Neural progenitor cell (in vitro differentiated cells): ENCODE measurements around the gene MS4A1. TPM values are rescaled to one million over a fixed set of nuclear protein-coding genes. Genes with fewer than 3 reads are reported as not detected.

Experiments
- DNase-seq: peaks from one replicate; pipeline ENCODE4 v3.0.0-alpha.2; 2016; ENCODE audit warnings: low spot score
- H2AFZ ChIP-seq: fragments of 200-600 bp; sonication (generic); replicated peaks from 2 replicates; pipeline ENCODE4 v1.6.1; 2016; ENCODE audit warnings: antibody characterized with exemption
- H3F3A ChIP-seq: fragments of 200-600 bp; sonication (generic); 2 replicates; pipeline ENCODE4 v1.6.1; 2016; ENCODE audit warnings: antibody characterized with exemption, low read depth
- H3K27ac ChIP-seq: fragments of 200-600 bp; sonication (generic); 2 replicates; pipeline ENCODE4 v1.5.1; 2016; ENCODE audit warnings: mild to moderate bottlenecking
- H3K27me3 ChIP-seq: fragments of 200-600 bp; sonication (generic); 2 replicates; pipeline ENCODE4 v1.6.1; 2016; ENCODE audit warnings: mild to moderate bottlenecking, moderate library complexity
- H3K36me3 ChIP-seq: fragments of 200-600 bp; sonication (generic); 2 replicates; pipeline ENCODE4 v1.5.1; 2016
- H3K4me1 ChIP-seq: fragments of 200-600 bp; sonication (generic); 2 replicates; pipeline ENCODE4 v1.6.1; 2016; ENCODE audit warnings: mixed run types
- H3K4me2 ChIP-seq: fragments of 200-600 bp; sonication (generic); 2 replicates; pipeline ENCODE4 v1.6.1; 2016
- H3K4me3 ChIP-seq: fragments of 200-600 bp; sonication (generic); 2 replicates; pipeline ENCODE4 v1.5.1; 2016
- H3K79me2 ChIP-seq: fragments of 200-600 bp; sonication (generic); 2 replicates; pipeline ENCODE4 v1.6.1; 2016; ENCODE audit warnings: low read depth
- H3K9ac ChIP-seq: fragments of 200-600 bp; sonication (generic); 2 replicates; pipeline ENCODE4 v1.6.1; 2016
- H3K9me3 ChIP-seq: fragments of 200-600 bp; sonication (generic); 2 replicates; pipeline ENCODE4 v1.5.1; 2016; ENCODE audit warnings: low read depth
- H4K20me1 ChIP-seq: fragments of 200-600 bp; sonication (generic); 2 replicates; pipeline ENCODE4 v1.6.1; 2016; ENCODE audit warnings: low read depth
- H3K27ac Mint-ChIP-seq: 3 replicates; pipeline ENCODE4 v1.8.0; 2021; ENCODE audit warnings: mixed read lengths
- H3K27me3 Mint-ChIP-seq: 2 replicates; pipeline ENCODE4 v1.8.0; 2022; ENCODE audit warnings: low read depth, mild to moderate bottlenecking, inconsistent platforms, moderate library complexity, mixed read lengths; ENCODE audit not compliant: insufficient read depth
- H3K36me3 Mint-ChIP-seq: 3 replicates; pipeline ENCODE4 v1.8.0; 2021; ENCODE audit warnings: mixed read lengths
- H3K4me1 Mint-ChIP-seq: 3 replicates; pipeline ENCODE4 v1.8.0; 2021; ENCODE audit warnings: mixed read lengths
- H3K4me3 Mint-ChIP-seq: 3 replicates; pipeline ENCODE4 v1.8.0; 2021; ENCODE audit warnings: mild to moderate bottlenecking, moderate library complexity, mixed read lengths
- H3K9me3 Mint-ChIP-seq: 3 replicates; pipeline ENCODE4 v1.8.0; 2020; ENCODE audit warnings: mixed read lengths
- EZH2 ChIP-seq: fragments of 200-600 bp; sonication (generic); IDR thresholded peaks from 2 replicates; pipeline ENCODE4 v1.6.1; 2017; ENCODE audit warnings: antibody characterized with exemption, mild to moderate bottlenecking, moderate library complexity
- EZH2phosphoT487 ChIP-seq: fragments of 200-600 bp; sonication (generic); IDR thresholded peaks from 2 replicates; pipeline ENCODE4 v1.6.1; 2017; ENCODE audit warnings: antibody characterized with exemption
- total RNA-seq: library from RNA; depleted of rRNA; stranded (reverse); fragments of >200 nt; gene quantifications from 2 replicates; pipeline ENCODE4 v1.2.3, GENCODE V29; 2015; ENCODE audit warnings: low replicate concordance
- TF ChIP-seq, protein P1 (sequence below): fragments of 200-600 bp; sonication (generic); IDR thresholded peaks from 2 replicates; pipeline ENCODE4 v1.5.1; 2017; ENCODE audit warnings: antibody characterized with exemption, mild to moderate bottlenecking

Gene MS4A1
- total RNA-seq, 1 donor from 2014 or later: not detected

DNA sequence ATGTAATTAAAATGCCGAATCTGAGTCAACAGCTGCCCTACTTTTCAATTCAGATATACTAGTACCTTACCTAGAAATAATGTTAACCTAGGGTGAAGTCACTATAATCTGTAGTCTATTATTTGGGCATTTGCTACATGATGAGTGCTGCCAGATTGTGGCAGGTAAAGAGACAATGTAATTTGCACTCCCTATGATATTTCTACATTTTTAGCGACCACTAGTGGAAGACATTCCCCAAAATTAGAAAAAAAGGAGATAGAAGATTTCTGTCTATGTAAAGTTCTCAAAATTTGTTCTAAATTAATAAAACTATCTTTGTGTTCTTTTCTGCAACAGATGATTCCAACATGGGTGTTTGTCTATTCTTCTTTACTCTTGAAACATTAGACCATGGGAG, 14.1 kb downstream of the MS4A1 start:
- no peaks in the 10 kb centered on the region for H3K36me3 ChIP-seq

DNA sequence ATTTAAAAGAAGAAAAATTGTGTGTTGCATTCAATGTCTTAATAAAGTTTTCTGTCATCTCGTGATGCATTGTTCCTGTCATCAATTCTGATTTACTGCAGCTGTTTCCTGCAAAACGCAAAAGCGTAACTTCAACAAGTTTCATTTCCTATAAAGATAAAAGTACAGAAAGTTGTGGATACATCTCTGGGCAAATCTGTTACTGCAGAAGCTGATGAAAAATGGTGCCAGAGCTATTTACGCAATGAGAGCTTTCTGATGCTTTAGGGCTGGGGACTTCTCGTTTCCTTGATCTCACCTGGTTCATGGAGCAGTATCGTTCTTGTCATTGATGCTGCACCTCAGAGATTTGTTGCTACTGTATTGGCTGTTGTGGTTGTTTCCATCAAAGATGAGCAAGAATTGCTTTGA, 21.4 kb downstream of the MS4A1 start:
- Histone ChIP-seq H3K4me3 (no peak overlapping the region), H3F3A (no peaks in the 10 kb centered on the region), H3K4me1 (no peaks in the 10 kb centered on the region), H3K9ac (no peak overlapping the region), H3K9me3 (no peaks in the 10 kb centered on the region), H2AFZ (no peak overlapping the region), H3K36me3 (no peaks in the 10 kb centered on the region), H4K20me1 (no peaks in the 10 kb centered on the region), H3K27me3 (no peaks in the 10 kb centered on the region), H3K4me2 (no peak overlapping the region), H3K27ac (no peak overlapping the region), H3K79me2 (no peaks in the 10 kb centered on the region)
- H3K36me3 Mint-ChIP-seq: no peaks in the 10 kb centered on the region
- no peaks in the 10 kb centered on the region for H3K4me1 Mint-ChIP-seq
- TF ChIP-seq EZH2phosphoT487 (no peak), EZH2 (no peak)
- TF ChIP-seq, protein P1, sequence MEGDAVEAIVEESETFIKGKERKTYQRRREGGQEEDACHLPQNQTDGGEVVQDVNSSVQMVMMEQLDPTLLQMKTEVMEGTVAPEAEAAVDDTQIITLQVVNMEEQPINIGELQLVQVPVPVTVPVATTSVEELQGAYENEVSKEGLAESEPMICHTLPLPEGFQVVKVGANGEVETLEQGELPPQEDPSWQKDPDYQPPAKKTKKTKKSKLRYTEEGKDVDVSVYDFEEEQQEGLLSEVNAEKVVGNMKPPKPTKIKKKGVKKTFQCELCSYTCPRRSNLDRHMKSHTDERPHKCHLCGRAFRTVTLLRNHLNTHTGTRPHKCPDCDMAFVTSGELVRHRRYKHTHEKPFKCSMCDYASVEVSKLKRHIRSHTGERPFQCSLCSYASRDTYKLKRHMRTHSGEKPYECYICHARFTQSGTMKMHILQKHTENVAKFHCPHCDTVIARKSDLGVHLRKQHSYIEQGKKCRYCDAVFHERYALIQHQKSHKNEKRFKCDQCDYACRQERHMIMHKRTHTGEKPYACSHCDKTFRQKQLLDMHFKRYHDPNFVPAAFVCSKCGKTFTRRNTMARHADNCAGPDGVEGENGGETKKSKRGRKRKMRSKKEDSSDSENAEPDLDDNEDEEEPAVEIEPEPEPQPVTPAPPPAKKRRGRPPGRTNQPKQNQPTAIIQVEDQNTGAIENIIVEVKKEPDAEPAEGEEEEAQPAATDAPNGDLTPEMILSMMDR: no peak
- no peaks in the 10 kb centered on the region for H3K27me3 Mint-ChIP-seq
- H3K4me3 Mint-ChIP-seq: no peak overlapping the region
- no peaks in the 10 kb centered on the region for H3K9me3 Mint-ChIP-seq
- DNase-seq: no peak
- H3K27ac Mint-ChIP-seq: no peak overlapping the region

More for the DNA sequence above, 14.1 kb downstream of the MS4A1 start:
- no peaks in the 10 kb centered on the region for H3K9me3 Mint-ChIP-seq
- H3K9ac ChIP-seq: no peak overlapping the region
- H3K9me3 ChIP-seq: no peaks in the 10 kb centered on the region
- no peak overlapping the region for H3K4me2 ChIP-seq
- no peak for TF ChIP-seq EZH2
- TF ChIP-seq EZH2phosphoT487: no peak
- TF ChIP-seq, protein P1: no peak
- H3F3A ChIP-seq: no peaks in the 10 kb centered on the region
- no peak for DNase-seq
- no peak overlapping the region for H3K27ac ChIP-seq
- H3K4me1 Mint-ChIP-seq: no peaks in the 10 kb centered on the region
- H3K27me3 Mint-ChIP-seq: no peaks in the 10 kb centered on the region
- no peaks in the 10 kb centered on the region for H4K20me1 ChIP-seq
- no peaks in the 10 kb centered on the region for H3K36me3 Mint-ChIP-seq
- no peaks in the 10 kb centered on the region for H3K4me1 ChIP-seq
- no peaks in the 10 kb centered on the region for H3K79me2 ChIP-seq
- H3K4me3 Mint-ChIP-seq: no peak overlapping the region
- no peak overlapping the region for H3K27ac Mint-ChIP-seq
- no peak overlapping the region for H3K4me3 ChIP-seq
- H2AFZ ChIP-seq: no peak overlapping the region
- H3K27me3 ChIP-seq: no peaks in the 10 kb centered on the region

DNA sequence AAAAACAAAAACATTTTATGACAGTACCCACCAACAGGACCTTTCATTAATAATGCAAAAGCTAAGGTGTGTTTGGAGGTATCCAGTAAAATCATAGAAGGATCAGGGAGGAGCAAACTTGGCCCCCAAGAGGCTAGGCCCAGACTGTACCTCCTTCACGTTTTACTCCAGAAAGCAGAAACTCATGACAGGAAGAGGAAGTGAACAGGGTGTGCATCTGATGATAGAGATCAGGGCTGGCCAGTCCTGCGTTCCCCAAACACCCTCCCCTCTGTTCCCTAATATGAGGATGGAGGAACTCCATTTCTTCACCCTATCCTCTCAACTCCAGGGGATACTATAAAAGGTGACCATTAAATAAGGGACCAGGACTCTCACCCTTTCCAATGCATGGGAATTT, 26.7 kb downstream of the MS4A1 start:
- no peaks in the 10 kb centered on the region for H3K9me3 ChIP-seq
- H3K4me2 ChIP-seq: no peak overlapping the region
- no peaks in the 10 kb centered on the region for H3K36me3 Mint-ChIP-seq

More for the DNA sequence above, 26.7 kb downstream of the MS4A1 start:
- Histone ChIP-seq H3K9ac (no peak overlapping the region), H3K27ac (no peak overlapping the region), H3K79me2 (no peaks in the 10 kb centered on the region), H3F3A (no peaks in the 10 kb centered on the region), H3K36me3 (no peaks in the 10 kb centered on the region), H3K4me1 (no peaks in the 10 kb centered on the region), H3K27me3 (no peaks in the 10 kb centered on the region), H2AFZ (no peak overlapping the region), H3K4me3 (no peak overlapping the region), H4K20me1 (no peaks in the 10 kb centered on the region)
- no peak overlapping the region for H3K4me3 Mint-ChIP-seq
- DNase-seq: no peak
- H3K27ac Mint-ChIP-seq: no peak overlapping the region
- no peaks in the 10 kb centered on the region for H3K9me3 Mint-ChIP-seq
- TF ChIP-seq EZH2phosphoT487 (no peak), EZH2 (no peak)
- TF ChIP-seq, protein P1: no peak
- H3K4me1 Mint-ChIP-seq: no peaks in the 10 kb centered on the region
- no peaks in the 10 kb centered on the region for H3K27me3 Mint-ChIP-seq
